OCI-LY7 (cell line): ENCODE results near the gene STK38L.

Source experiments
- CTCF ChIP-seq: fragments of 200-600 bp; sonication (generic); conservative IDR thresholded peaks from 2 replicates; pipeline ENCODE4 v1.5.1; 2014; ENCODE audit warnings: mild to moderate bottlenecking, antibody characterized with exemption, low read length, moderate library complexity, mixed read lengths
- EZH2phosphoT487 ChIP-seq: fragments of 200-600 bp; sonication (generic); IDR thresholded peaks from 2 replicates; pipeline ENCODE4 v1.6.1; 2018; ENCODE audit warnings: low read depth, borderline replicate concordance, mild to moderate bottlenecking, mixed run types, antibody characterized with exemption, low read length, moderate library complexity, mixed read lengths

GRCh38 chr12:27296674-27297073, 52.6 kb downstream of the STK38L start:
- TF ChIP-seq CTCF (no peak), EZH2phosphoT487 (no peak)
